ENCODE measurements around the gene HSD11B1L. TPM values are rescaled to one million over a fixed set of nuclear protein-coding genes. Genes with fewer than 3 reads are reported as not detected.

Gene HSD11B1L
- total RNA-seq, 2 experiments from 2014 or later = 2.4 to 2.9 TPM

GRCh38 chr19:5703819-5704818 is 23.3 kb downstream of the HSD11B1L start:
- Mint-ChIP-seq H3K4me3 (no peak overlapping the region), H3K4me1 (ENCODE audit: low read depth) (no peaks in the 10 kb centered on the region), H3K27ac (no peak overlapping the region), H3K27me3 (no peaks in the 10 kb centered on the region), H3K9me3 (no peaks in the 10 kb centered on the region), H3K36me3 (ENCODE audit: low read depth) (peaks cover 56% of the 10 kb centered on the region)
- H3K4me1 ChIP-seq (ENCODE audit: insufficient read depth, low read length) = no peaks in the 10 kb centered on the region
- H3K36me3 ChIP-seq (ENCODE audit: insufficient read depth, low read length) = peaks cover 64% of the 10 kb centered on the region
- no peak overlapping the region for H3K4me3 ChIP-seq (ENCODE audit: low read length)
- TF ChIP-seq CTCF (IDR thresholded peaks at IDR 0.05) = no peak
- POLR2A ChIA-PET = interaction anchor here (1.3 kb wide), 1 partner anchor 16 kb away, joined by 5 read pairs; the partner anchor contains the start of gene CATSPERD
- H3K27ac ChIP-seq (ENCODE audit: low read depth in 1 of 2, low read length in 2 of 2) = no peak overlapping the region
- ATAC-seq (ENCODE audit: poor library complexity) = peak; percentile 19
- H3K27me3 ChIP-seq (ENCODE audit: control insufficient read depth in 1 of 2, insufficient read depth in 2 of 2, low read length in 2 of 2) = no peaks in the 10 kb centered on the region
- intact Hi-C loops (cut with DNase I, micrococcal nuclease) = no loop called here
- H3K9me3 ChIP-seq (ENCODE audit: control insufficient read depth in 1 of 2, insufficient read depth in 1 of 2, low read length in 2 of 2) = peaks cover 0 to 6% of the 10 kb centered on the region in 2 experiments
- DNase-seq = no peak
- CTCF ChIA-PET = no interaction called here

- CTCF ChIA-PET = interaction anchor here (0.6 kb wide), 1 partner anchor 10 kb away, joined by 3 read pairs; no protein-coding TSS in a partner anchor
- Histone ChIP-seq H3K4me1 (ENCODE audit: insufficient read depth, low read length) (no peaks in the 10 kb centered on the region), H3K36me3 (ENCODE audit: insufficient read depth, low read length) (peaks cover 59% of the 10 kb centered on the region), H3K27me3 (ENCODE audit: control insufficient read depth in 1 of 2, insufficient read depth in 2 of 2, low read length in 2 of 2) (no peaks in the 10 kb centered on the region), H3K9me3 (ENCODE audit: control insufficient read depth in 1 of 2, insufficient read depth in 1 of 2, low read length in 2 of 2) (peaks cover 0 to 6% of the 10 kb centered on the region in 2 experiments), H3K27ac (ENCODE audit: low read depth in 1 of 2, low read length in 2 of 2) (no peak overlapping the region), H3K4me3 (ENCODE audit: low read length) (no peak overlapping the region)
- no peaks in the 10 kb centered on the region for H3K4me1 Mint-ChIP-seq (ENCODE audit: low read depth)
- ATAC-seq (ENCODE audit: poor library complexity) (no peak), DNase-seq (peak in 1 of 14 experiments; percentile 5)
- intact Hi-C loops (cut with DNase I, micrococcal nuclease) = no loop called here
- H3K4me3 Mint-ChIP-seq = no peak overlapping the region
- TF ChIP-seq CTCF (IDR thresholded peaks at IDR 0.05) = no peak
- no peak overlapping the region for H3K27ac Mint-ChIP-seq
- no peaks in the 10 kb centered on the region for H3K9me3 Mint-ChIP-seq
- H3K27me3 Mint-ChIP-seq = no peaks in the 10 kb centered on the region
- H3K36me3 Mint-ChIP-seq (ENCODE audit: low read depth) = peaks cover 54% of the 10 kb centered on the region
- POLR2A ChIA-PET = interaction anchor here (1.3 kb wide), 1 partner anchor 15 kb away, joined by 5 read pairs; the partner anchor contains the start of gene CATSPERD
Observed at GRCh38 chr19:5705552-5705951, 24.7 kb downstream of the HSD11B1L start.

- Histone ChIP-seq H3K4me3 (ENCODE audit: low read length) (no peak overlapping the region), H3K36me3 (ENCODE audit: insufficient read depth, low read length) (peaks cover 66% of the 10 kb centered on the region), H3K4me1 (ENCODE audit: insufficient read depth, low read length) (no peaks in the 10 kb centered on the region), H3K27me3 (ENCODE audit: control insufficient read depth in 1 of 2, insufficient read depth in 2 of 2, low read length in 2 of 2) (no peaks in the 10 kb centered on the region), H3K27ac (ENCODE audit: low read depth in 1 of 2, low read length in 2 of 2) (no peak overlapping the region), H3K9me3 (ENCODE audit: control insufficient read depth in 1 of 2, insufficient read depth in 1 of 2, low read length in 2 of 2) (no peaks in the 10 kb centered on the region)
- no peaks in the 10 kb centered on the region for H3K27me3 Mint-ChIP-seq
- H3K4me1 Mint-ChIP-seq (ENCODE audit: low read depth) = no peaks in the 10 kb centered on the region
- peaks cover 54% of the 10 kb centered on the region for H3K36me3 Mint-ChIP-seq (ENCODE audit: low read depth)
- DNase-seq = peak in 1 of 14 experiments; percentile 4
- intact Hi-C loops (cut with DNase I, micrococcal nuclease) = no loop called here
- H3K9me3 Mint-ChIP-seq = no peaks in the 10 kb centered on the region
- ChIA-PET CTCF (no interaction called here), POLR2A (no interaction called here)
- peak overlapping the region; percentile 15 for H3K4me3 Mint-ChIP-seq
- ATAC-seq (ENCODE audit: poor library complexity) = no peak
- no peak overlapping the region for H3K27ac Mint-ChIP-seq
- no peak for TF ChIP-seq CTCF (IDR thresholded peaks at IDR 0.05)
Observed at GRCh38 chr19:5706876-5707573, 26.2 kb downstream of the HSD11B1L start.

Data from CD4-positive, alpha-beta T cell (primary cell).